Measurements from ENCODE around the gene ZDHHC17. TPM values are rescaled to one million over a fixed set of nuclear protein-coding genes. Genes with fewer than 3 reads are reported as not detected.

The ZDHHC17 gene
- total and polyA plus RNA-seq, 2 donors from 2014 or later = 7.7 to 39.5 TPM

- Histone ChIP-seq H3K4me3 (ENCODE audit: low read length in 3 of 3) (no peak overlapping the region), H3K9ac (ENCODE audit: low read length in 3 of 3) (no peak overlapping the region), H3K9me3 (ENCODE audit: control insufficient read depth in 2 of 3, insufficient read depth in 1 of 3, low read length in 3 of 3) (no peaks in the 10 kb centered on the region), H3K36me3 (ENCODE audit: control insufficient read depth in 2 of 3, insufficient read depth in 3 of 3, low read length in 3 of 3) (no peaks in the 10 kb centered on the region), H3K27me3 (ENCODE audit: control insufficient read depth, insufficient read depth, low read length) (no peaks in the 10 kb centered on the region), H3K27ac (ENCODE audit: low read depth in 2 of 2, low read length in 2 of 2) (no peak overlapping the region), H3K4me1 (ENCODE audit: control insufficient read depth in 2 of 3, insufficient read depth in 2 of 3, low read depth in 1 of 3, low read length in 3 of 3) (peaks cover 0 to 3% (median 2%) of the 10 kb centered on the region in 3 donors)
- TF ChIP-seq, protein P1, sequence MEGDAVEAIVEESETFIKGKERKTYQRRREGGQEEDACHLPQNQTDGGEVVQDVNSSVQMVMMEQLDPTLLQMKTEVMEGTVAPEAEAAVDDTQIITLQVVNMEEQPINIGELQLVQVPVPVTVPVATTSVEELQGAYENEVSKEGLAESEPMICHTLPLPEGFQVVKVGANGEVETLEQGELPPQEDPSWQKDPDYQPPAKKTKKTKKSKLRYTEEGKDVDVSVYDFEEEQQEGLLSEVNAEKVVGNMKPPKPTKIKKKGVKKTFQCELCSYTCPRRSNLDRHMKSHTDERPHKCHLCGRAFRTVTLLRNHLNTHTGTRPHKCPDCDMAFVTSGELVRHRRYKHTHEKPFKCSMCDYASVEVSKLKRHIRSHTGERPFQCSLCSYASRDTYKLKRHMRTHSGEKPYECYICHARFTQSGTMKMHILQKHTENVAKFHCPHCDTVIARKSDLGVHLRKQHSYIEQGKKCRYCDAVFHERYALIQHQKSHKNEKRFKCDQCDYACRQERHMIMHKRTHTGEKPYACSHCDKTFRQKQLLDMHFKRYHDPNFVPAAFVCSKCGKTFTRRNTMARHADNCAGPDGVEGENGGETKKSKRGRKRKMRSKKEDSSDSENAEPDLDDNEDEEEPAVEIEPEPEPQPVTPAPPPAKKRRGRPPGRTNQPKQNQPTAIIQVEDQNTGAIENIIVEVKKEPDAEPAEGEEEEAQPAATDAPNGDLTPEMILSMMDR (IDR thresholded peaks at IDR 0.05; ENCODE audit: borderline replicate concordance, extremely low read depth, insufficient read depth) = no peak
- DNase-seq (no peak), FAIRE-seq (no peak)
- intact Hi-C loops (cut with DNase I) = no loop called here
Observed at GRCh38 chr12:76757694-76758093, 6.2 kb upstream of the ZDHHC17 start.

GRCh38 chr12:76762601-76762980 is 1.3 kb upstream of the ZDHHC17 start:
- intact Hi-C loops (cut with DNase I) = no loop called here
- H3K36me3 ChIP-seq (ENCODE audit: control insufficient read depth in 2 of 3, insufficient read depth in 3 of 3, low read length in 3 of 3) = no peaks in the 10 kb centered on the region
- FAIRE-seq = no peak

DNA sequence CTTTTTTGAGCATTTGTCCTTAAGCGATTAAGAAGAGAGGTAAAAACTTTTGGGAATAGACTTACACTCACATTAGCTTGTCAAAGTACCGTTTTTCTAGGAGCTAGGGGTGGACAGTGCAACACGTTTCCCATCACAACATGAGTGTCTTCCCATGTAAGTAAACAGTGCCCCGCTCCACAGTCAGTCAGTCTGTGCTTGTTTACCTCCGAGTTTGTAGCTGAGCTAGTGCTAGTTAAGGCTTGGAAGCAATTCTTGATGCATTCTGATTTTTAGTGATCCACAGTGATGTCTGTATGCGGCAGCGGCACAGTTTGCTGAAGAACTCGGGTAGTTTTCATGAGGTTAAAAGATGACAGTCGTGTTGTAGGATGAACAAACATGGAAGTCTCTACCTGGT is 941 bp downstream of the ZDHHC17 start:
- intact Hi-C loops (cut with DNase I) = no loop called here
- H3K9me3 ChIP-seq (ENCODE audit: control insufficient read depth in 2 of 3, insufficient read depth in 1 of 3, low read length in 3 of 3) = no peaks in the 10 kb centered on the region
- FAIRE-seq = no peak
- no peaks in the 10 kb centered on the region for H3K27me3 ChIP-seq (ENCODE audit: control insufficient read depth, insufficient read depth, low read length)
- peak in 3 of 5 donors; percentile 40 to 46 (median 44) for DNase-seq
- peak overlapping the region; percentile 94 to 96 (median 95) for H3K4me3 ChIP-seq (ENCODE audit: low read length in 3 of 3)
- peaks cover 3 to 11% (median 4%) of the 10 kb centered on the region in 3 donors for H3K4me1 ChIP-seq (ENCODE audit: control insufficient read depth in 2 of 3, insufficient read depth in 2 of 3, low read depth in 1 of 3, low read length in 3 of 3)
- H3K9ac ChIP-seq (ENCODE audit: low read length in 3 of 3) = peak overlapping the region; percentile 84 to 94 (median 90)
- TF ChIP-seq, protein P1 (IDR thresholded peaks at IDR 0.05; ENCODE audit: borderline replicate concordance, extremely low read depth, insufficient read depth) = no peak
- peak overlapping the region; percentile 99 for H3K27ac ChIP-seq (ENCODE audit: low read depth in 2 of 2, low read length in 2 of 2)
- H3K36me3 ChIP-seq (ENCODE audit: control insufficient read depth in 2 of 3, insufficient read depth in 3 of 3, low read length in 3 of 3) = no peaks in the 10 kb centered on the region

More at GRCh38 chr12:76762601-76762980, 1.3 kb upstream of the ZDHHC17 start:
- TF ChIP-seq, protein P1 (IDR thresholded peaks at IDR 0.05; ENCODE audit: borderline replicate concordance, extremely low read depth, insufficient read depth) = no peak
- DNase-seq = peak in 3 of 5 donors; percentile 22 to 77 (median 47)
- peak overlapping the region in 2 of 3 donors; percentile 34 to 95 for H3K4me3 ChIP-seq (ENCODE audit: low read length in 3 of 3)
- H3K27me3 ChIP-seq (ENCODE audit: control insufficient read depth, insufficient read depth, low read length) = no peaks in the 10 kb centered on the region
- peaks cover 0 to 11% (median 3%) of the 10 kb centered on the region in 3 donors for H3K4me1 ChIP-seq (ENCODE audit: control insufficient read depth in 2 of 3, insufficient read depth in 2 of 3, low read depth in 1 of 3, low read length in 3 of 3)
- no peak overlapping the region for H3K9ac ChIP-seq (ENCODE audit: low read length in 3 of 3)
- H3K27ac ChIP-seq (ENCODE audit: low read depth in 2 of 2, low read length in 2 of 2) = no peak overlapping the region
- H3K9me3 ChIP-seq (ENCODE audit: control insufficient read depth in 2 of 3, insufficient read depth in 1 of 3, low read length in 3 of 3) = no peaks in the 10 kb centered on the region

DNA sequence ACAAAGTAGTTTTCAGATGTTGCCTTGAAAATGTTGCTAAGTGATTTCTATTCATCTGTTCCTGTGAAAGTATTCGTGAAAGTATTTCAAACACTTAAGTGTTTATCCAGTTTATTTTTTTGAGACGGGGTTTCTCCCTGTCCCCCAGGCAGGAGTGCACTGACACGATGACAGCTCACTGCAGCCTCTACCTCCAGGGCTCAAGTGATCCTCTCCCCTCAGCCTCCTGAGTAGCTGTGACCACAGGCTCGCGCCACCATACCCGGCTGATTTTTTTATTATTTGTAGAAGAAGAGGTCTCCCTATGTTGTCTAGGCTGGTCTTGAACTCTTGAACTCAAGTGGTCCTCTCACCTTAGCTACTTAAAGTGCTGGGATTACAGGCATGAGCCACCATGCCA is 1.7 kb downstream of the ZDHHC17 start:
- FAIRE-seq (no peak), DNase-seq (no peak)
- Histone ChIP-seq H3K27ac (ENCODE audit: low read depth in 2 of 2, low read length in 2 of 2) (peak overlapping the region in 1 of 2 donors; percentile 13), H3K27me3 (ENCODE audit: control insufficient read depth, insufficient read depth, low read length) (no peaks in the 10 kb centered on the region), H3K4me3 (ENCODE audit: low read length in 3 of 3) (peak overlapping the region in 2 of 3 donors; percentile 94 to 95), H3K36me3 (ENCODE audit: control insufficient read depth in 2 of 3, insufficient read depth in 3 of 3, low read length in 3 of 3) (no peaks in the 10 kb centered on the region), H3K9me3 (ENCODE audit: control insufficient read depth in 2 of 3, insufficient read depth in 1 of 3, low read length in 3 of 3) (no peaks in the 10 kb centered on the region), H3K9ac (ENCODE audit: low read length in 3 of 3) (peak overlapping the region in 1 of 3 donors; percentile 90), H3K4me1 (ENCODE audit: control insufficient read depth in 2 of 3, insufficient read depth in 2 of 3, low read depth in 1 of 3, low read length in 3 of 3) (peaks cover 3 to 11% (median 4%) of the 10 kb centered on the region in 3 donors)
- TF ChIP-seq, protein P1 (IDR thresholded peaks at IDR 0.05; ENCODE audit: borderline replicate concordance, extremely low read depth, insufficient read depth) = no peak
- intact Hi-C loops (cut with DNase I) = no loop called here
